B cell (primary cell): Measurements from ENCODE around the gene JUNB. TPM values are rescaled to one million over a fixed set of nuclear protein-coding genes. Genes with fewer than 3 reads are reported as not detected.
"Not testable (repeated sequence)": the region's sequence is repeated elsewhere in the genome, so short reads cannot be mapped to it uniquely, and the experiment has no call there.

Source experiments
- ATAC-seq: fragments of 200-7000 bp; cut with Tn5 transposase; one replicate; pipeline ENCODE4 v1.10.0; 2021; ENCODE audit warnings: low read depth, mild to moderate bottlenecking, moderate number of reproducible peaks, moderate library complexity
- CTCF ChIA-PET: fragments of 350-600 bp; sonication (Branson Sonifier 250); formaldehyde crosslinking; loops from one replicate; lab custom pipeline; 2021; ENCODE audit warnings: antibody characterized with exemption, inconsistent platforms; lab: Charles Lee
- POLR2A ChIA-PET: fragments of 350-600 bp; sonication (Branson Sonifier 250); formaldehyde crosslinking; loops from one replicate; lab custom pipeline; 2021; ENCODE audit warnings: antibody characterized with exemption; lab: Charles Lee
- DNase-seq: peaks from one replicate; pipeline ENCODE4 v3.0.0; 2013
- H2AFZ ChIP-seq: 2 replicates; pipeline ENCODE4 v1.6.1; 2012; ENCODE audit warnings: mild to moderate bottlenecking, low read depth, low read length; ENCODE audit not compliant: insufficient read depth, poor library complexity, severe bottlenecking
- H3K27ac ChIP-seq, 2 donors: 1 replicate in 1 of 2; 2 replicates in 1 of 2; pipeline ENCODE4 v1.5.1; 2012 to 2013; ENCODE audit warnings: low read length in 2 of 2, mild to moderate bottlenecking in 2 of 2, moderate library complexity in 1 of 2
- H3K27me3 ChIP-seq, 4 experiments: fragments of 200-600 bp in 1 of 4; sonication (generic) in 1 of 4; replicated peaks in 1 of 4; 1 replicate in 2 of 4; 2 replicates in 2 of 4; pipeline versions ENCODE4 v1.6.1 to v1.7.0; 2013 to 2016; ENCODE audit warnings: low read length in 3 of 4, mild to moderate bottlenecking in 2 of 4, mixed read lengths in 1 of 4, moderate library complexity in 1 of 4; ENCODE audit not compliant: insufficient read depth in 4 of 4, control insufficient read depth in 3 of 4; ENCODE audit errors: control extremely low read depth in 1 of 4
- H3K36me3 ChIP-seq, 2 experiments: replicated peaks in 1 of 2; 1 replicate in 1 of 2; 2 replicates in 1 of 2; pipeline versions ENCODE4 v1.6.1 to v1.7.1; 2013; ENCODE audit warnings: low read length in 1 of 2; ENCODE audit not compliant: insufficient read depth in 2 of 2, control insufficient read depth in 1 of 2; ENCODE audit errors: control extremely low read depth in 1 of 2, extremely low read depth in 1 of 2
- H3K4me1 ChIP-seq, 2 donors: fragments of 200-600 bp in 1 of 2; sonication (generic) in 1 of 2; 1 replicate in 1 of 2; 2 replicates in 1 of 2; pipeline versions ENCODE4 v1.5.1 to v1.6.1; 2013 to 2017; ENCODE audit warnings: low read length in 2 of 2; ENCODE audit not compliant: control insufficient read depth in 2 of 2, insufficient read depth in 2 of 2
- H3K4me2 ChIP-seq: replicated peaks from 2 replicates; pipeline ENCODE3; 2012; ENCODE audit warnings: mild to moderate bottlenecking, low read depth, low read length; ENCODE audit not compliant: poor library complexity, severe bottlenecking
- H3K4me3 ChIP-seq, 5 experiments: fragments of 200-600 bp in 1 of 5; sonication (generic) in 1 of 5; 1 replicate in 3 of 5; 2 replicates in 2 of 5; pipeline versions ENCODE4 v1.5.1 to v1.7.0; 2011 to 2016; ENCODE audit warnings: low read length in 4 of 5, mild to moderate bottlenecking in 4 of 5, low read depth in 2 of 5, control low read depth in 1 of 5, moderate library complexity in 1 of 5; ENCODE audit not compliant: insufficient read depth in 1 of 5; ENCODE audit errors: control extremely low read depth in 1 of 5, extremely low read depth in 1 of 5
- H3K79me2 ChIP-seq: fragments of 200-600 bp; sonication (generic); one replicate; pipeline ENCODE4 v1.6.0; 2016; ENCODE audit warnings: low read length; ENCODE audit not compliant: control insufficient read depth, insufficient read depth
- H3K9ac ChIP-seq: fragments of 200-600 bp; sonication (generic); 2 replicates; pipeline ENCODE4 v1.6.1; 2017; ENCODE audit warnings: mild to moderate bottlenecking, low read length, moderate library complexity
- H3K9me3 ChIP-seq, 3 donors: one replicate each; pipeline versions ENCODE4 v1.6.1 to v1.7.1; 2013; ENCODE audit warnings: low read length in 2 of 3; ENCODE audit not compliant: control insufficient read depth in 2 of 3, insufficient read depth in 1 of 3; ENCODE audit errors: control extremely low read depth in 1 of 3
- H4K20me1 ChIP-seq: 2 replicates; pipeline ENCODE4 v1.6.0; 2012; ENCODE audit warnings: mild to moderate bottlenecking, low read length; ENCODE audit not compliant: insufficient read depth, control insufficient read depth, poor library complexity, severe bottlenecking
- H3K27ac Mint-ChIP-seq: one replicate; pipeline ENCODE4 v1.8.0; 2021; ENCODE audit warnings: mixed read lengths
- H3K27me3 Mint-ChIP-seq: one replicate; pipeline ENCODE4 v1.8.0; 2021; ENCODE audit warnings: mixed read lengths
- H3K4me1 Mint-ChIP-seq: one replicate; pipeline ENCODE4 v1.8.0; 2021; ENCODE audit warnings: mixed read lengths
- H3K4me3 Mint-ChIP-seq: one replicate; pipeline ENCODE4 v1.8.0; 2021; ENCODE audit warnings: mixed read lengths
- H3K9me3 Mint-ChIP-seq: one replicate; pipeline ENCODE4 v1.8.0; 2022; ENCODE audit warnings: mixed read lengths; ENCODE audit not compliant: insufficient read depth
- CTCF ChIP-seq: fragments of 200-600 bp; IDR thresholded peaks from one replicate; pipeline ENCODE4 v1.8.0; 2022; ENCODE audit warnings: antibody characterized with exemption, mild to moderate bottlenecking
- EZH2 ChIP-seq: IDR thresholded peaks from 2 replicates; pipeline ENCODE4 v1.6.1; 2012; ENCODE audit warnings: borderline replicate concordance, low read depth, mild to moderate bottlenecking, moderate library complexity, low read length; ENCODE audit not compliant: insufficient read depth, poor library complexity, severe bottlenecking
- WGBS: methylation state at CpG from one replicate; pipeline ENCODE4 v1.1.5; 2013; ENCODE audit warnings: missing lambda C conversion rate; ENCODE audit not compliant: insufficient coverage; 5-methylcytosine and 5-hydroxymethylcytosine counted together
- intact Hi-C: fragments of 100-400 bp; cut with micrococcal nuclease; formaldehyde crosslinking; loops from one replicate; pipeline ENCODE4 v1.10.0; 2022
- polyA plus RNA-seq: library from polyadenylated mRNA; depleted of rRNA; stranded (reverse); fragments of >200 nt; gene quantifications from 2 replicates; pipeline ENCODE4 v1.2.3, GENCODE V29; 2012
- total RNA-seq, 2 donors: library from RNA; stranded (reverse); fragments of 120-200 nt in 1 of 2; gene quantifications; 1 replicate in 1 of 2; 2 replicates in 1 of 2; pipeline versions ENCODE4 v1.2.3 to v1.2.4, GENCODE V29; 2013 to 2022

The JUNB gene
- total and polyA plus RNA-seq, 2 donors (not counting 1 experiment from before 2014, with no cell fraction given): 206 to 4,055 TPM

- H3K27ac ChIP-seq: no peak overlapping the region
- ChIA-PET POLR2A (no interaction called here), CTCF (interaction anchor here (1.5 to 2.1 kb wide), 3 partner anchors 10 to 49 kb away, joined by 3 to 9 read pairs (median 5); no protein-coding TSS in a partner anchor)
- WGBS: 98% methylated on average over 5 of the region's 7 CpGs
- H3K79me2 ChIP-seq: no peaks in the 10 kb centered on the region
- H3K4me2 ChIP-seq: no peak overlapping the region
- no peak for ATAC-seq
- H3K27me3 ChIP-seq: no peaks in the 10 kb centered on the region
- H3K36me3 ChIP-seq: peaks cover 3 to 5% of the 10 kb centered on the region in 2 experiments
- DNase-seq: no peak
- H2AFZ ChIP-seq: no peak overlapping the region
- H3K9me3 Mint-ChIP-seq: no peaks in the 10 kb centered on the region
- no peaks in the 10 kb centered on the region for H3K9me3 ChIP-seq
- H3K4me1 ChIP-seq: no peaks in the 10 kb centered on the region
- H3K4me1 Mint-ChIP-seq: no peaks in the 10 kb centered on the region
- H3K9ac ChIP-seq: no peak overlapping the region
- H3K4me3 Mint-ChIP-seq: no peak overlapping the region
- no peak overlapping the region for H3K27ac Mint-ChIP-seq
- intact Hi-C loops: no loop called here
- TF ChIP-seq CTCF (no peak), EZH2 (no peak)
- H4K20me1 ChIP-seq: no peaks in the 10 kb centered on the region
- H3K4me3 ChIP-seq: no peak overlapping the region
- H3K27me3 Mint-ChIP-seq: no peaks in the 10 kb centered on the region
Observed at GRCh38 chr19:12815088-12815487, 23.8 kb downstream of the JUNB start.

- H3K27me3 Mint-ChIP-seq, H3K4me1 ChIP-seq, H3K27ac Mint-ChIP-seq, H3K79me2 ChIP-seq, DNase-seq, intact Hi-C loops, H3K9me3 Mint-ChIP-seq, H3K36me3 ChIP-seq, H3K4me1 Mint-ChIP-seq, H3K9ac ChIP-seq, H2AFZ ChIP-seq, ATAC-seq, H3K4me2 ChIP-seq, H3K4me3 ChIP-seq, H3K4me3 Mint-ChIP-seq, POLR2A ChIA-PET, H3K27ac ChIP-seq, H3K9me3 ChIP-seq, H4K20me1 ChIP-seq, H3K27me3 ChIP-seq: not testable (repeated sequence)
- 100% methylated on average over 1 of the region's 6 CpGs for WGBS
- CTCF ChIA-PET: interaction anchor here (1.1 to 1.2 kb wide), 2 partner anchors 23 to 30 kb away, joined by 3 to 6 read pairs; no protein-coding TSS in a partner anchor
Observed at GRCh38 chr19:12817188-12817587, 25.9 kb downstream of the JUNB start.

GRCh38 chr19:12817810-12818209 lies 26.5 kb downstream of the JUNB start:
- ATAC-seq, H3K4me1 Mint-ChIP-seq, H3K79me2 ChIP-seq, H3K9me3 ChIP-seq, H3K4me3 ChIP-seq, H3K36me3 ChIP-seq, H3K27ac ChIP-seq, POLR2A ChIA-PET, H3K27me3 Mint-ChIP-seq, H3K4me2 ChIP-seq, H3K4me1 ChIP-seq, H4K20me1 ChIP-seq, H3K4me3 Mint-ChIP-seq, H3K27me3 ChIP-seq, H3K27ac Mint-ChIP-seq, H2AFZ ChIP-seq, H3K9ac ChIP-seq, H3K9me3 Mint-ChIP-seq, DNase-seq, intact Hi-C loops: not testable (repeated sequence)
- CTCF ChIA-PET: interaction anchor here (0.7 to 1.2 kb wide), 4 partner anchors 9 to 65 kb away, joined by 3 to 6 read pairs (median 4); no protein-coding TSS in a partner anchor
- WGBS: 97% methylated on average over 9 of the region's 11 CpGs
